ENCODE data around the gene ANO2.

Gene ANO2

DNA sequence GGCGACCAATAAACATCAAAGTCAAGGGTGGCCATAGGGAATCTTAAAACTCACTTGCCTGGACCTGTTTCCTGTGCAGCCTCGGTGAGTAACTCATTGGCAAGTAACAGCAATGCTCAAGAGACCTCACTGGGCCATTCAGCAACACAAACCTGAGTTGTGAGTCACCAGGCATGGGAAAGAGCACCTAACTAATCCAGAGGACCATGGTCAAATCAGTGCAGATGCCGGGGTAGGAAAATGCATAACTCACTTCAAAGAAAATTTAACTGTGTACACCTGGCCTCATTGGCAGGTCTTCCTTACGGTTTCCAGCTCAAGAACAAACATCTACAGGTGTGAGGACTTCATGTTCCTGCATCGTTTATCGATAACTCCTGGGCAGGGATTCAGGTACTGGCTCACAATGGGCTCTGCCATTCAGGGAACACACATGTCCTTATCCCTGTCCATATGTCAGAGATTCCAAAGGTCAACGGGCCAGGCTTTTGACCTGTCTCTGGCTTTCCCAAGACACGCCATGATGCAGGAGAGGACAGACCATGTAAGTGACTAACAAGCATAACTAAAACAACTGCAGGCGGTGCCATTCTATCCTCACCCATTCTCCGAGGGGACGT is 211.8 kb downstream of the ANO2 start:
- Histone ChIP-seq H3K79me2 (ENCODE audit: control insufficient read depth, low read length) (no peaks in the 10 kb centered on the region), H3F3A (ENCODE audit: control insufficient read depth, insufficient read depth) (no peaks in the 10 kb centered on the region), H3K36me3 (ENCODE audit: control insufficient read depth, low read length) (no peaks in the 10 kb centered on the region), H3K9me2 (replicated peaks; ENCODE audit: control insufficient read depth, low read length) (no peaks in the 10 kb centered on the region), H3K4me2 (ENCODE audit: low read length) (no peak overlapping the region), H4K20me1 (ENCODE audit: control insufficient read depth, insufficient read depth, low read depth, low read length) (no peaks in the 10 kb centered on the region), H3K27ac (ENCODE audit: low read depth, low read length) (no peak overlapping the region), H3K27me3 (ENCODE audit: control insufficient read depth, low read length) (no peaks in the 10 kb centered on the region), H3K4me1 (ENCODE audit: control insufficient read depth, low read length) (no peaks in the 10 kb centered on the region), H3K4me3 (ENCODE audit: low read length) (no peak overlapping the region), H3K9me3 (ENCODE audit: control insufficient read depth, insufficient read depth, low read length) (no peaks in the 10 kb centered on the region)
- TF ChIP-seq, protein P1, sequence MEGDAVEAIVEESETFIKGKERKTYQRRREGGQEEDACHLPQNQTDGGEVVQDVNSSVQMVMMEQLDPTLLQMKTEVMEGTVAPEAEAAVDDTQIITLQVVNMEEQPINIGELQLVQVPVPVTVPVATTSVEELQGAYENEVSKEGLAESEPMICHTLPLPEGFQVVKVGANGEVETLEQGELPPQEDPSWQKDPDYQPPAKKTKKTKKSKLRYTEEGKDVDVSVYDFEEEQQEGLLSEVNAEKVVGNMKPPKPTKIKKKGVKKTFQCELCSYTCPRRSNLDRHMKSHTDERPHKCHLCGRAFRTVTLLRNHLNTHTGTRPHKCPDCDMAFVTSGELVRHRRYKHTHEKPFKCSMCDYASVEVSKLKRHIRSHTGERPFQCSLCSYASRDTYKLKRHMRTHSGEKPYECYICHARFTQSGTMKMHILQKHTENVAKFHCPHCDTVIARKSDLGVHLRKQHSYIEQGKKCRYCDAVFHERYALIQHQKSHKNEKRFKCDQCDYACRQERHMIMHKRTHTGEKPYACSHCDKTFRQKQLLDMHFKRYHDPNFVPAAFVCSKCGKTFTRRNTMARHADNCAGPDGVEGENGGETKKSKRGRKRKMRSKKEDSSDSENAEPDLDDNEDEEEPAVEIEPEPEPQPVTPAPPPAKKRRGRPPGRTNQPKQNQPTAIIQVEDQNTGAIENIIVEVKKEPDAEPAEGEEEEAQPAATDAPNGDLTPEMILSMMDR (IDR thresholded peaks at IDR 0.05; ENCODE audit: low read depth, low read length, poor library complexity, severe bottlenecking): no peak
- no peak for TF ChIP-seq EZH2phosphoT487 (IDR thresholded peaks at IDR 0.05; ENCODE audit: borderline replicate concordance, low read length)

DNA sequence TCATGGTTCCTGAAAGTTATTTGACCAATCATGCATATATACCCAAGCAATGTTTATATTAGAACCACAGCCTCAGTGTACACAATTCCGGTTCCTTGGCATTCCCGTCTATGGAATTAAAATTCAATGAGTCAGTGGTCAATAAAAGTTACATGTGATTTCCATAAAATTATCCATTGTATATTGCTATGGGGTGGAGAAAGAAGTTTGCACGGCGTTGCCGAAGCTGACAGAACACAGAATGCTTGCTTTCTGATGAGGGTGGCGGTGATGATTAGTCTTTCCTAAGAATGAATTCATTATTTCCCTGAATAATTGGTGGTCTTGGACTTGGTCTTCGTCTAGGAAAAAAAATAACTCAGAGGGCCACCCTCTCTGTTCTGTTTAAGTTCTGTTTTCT is 214.1 kb downstream of the ANO2 start:
- no peak overlapping the region for H3K4me2 ChIP-seq (ENCODE audit: low read length)
- H3K4me1 ChIP-seq (ENCODE audit: control insufficient read depth, low read length): no peaks in the 10 kb centered on the region
- no peak overlapping the region for H3K27ac ChIP-seq (ENCODE audit: low read depth, low read length)
- no peak overlapping the region for H3K4me3 ChIP-seq (ENCODE audit: low read length)
- no peaks in the 10 kb centered on the region for H4K20me1 ChIP-seq (ENCODE audit: control insufficient read depth, insufficient read depth, low read depth, low read length)
- no peaks in the 10 kb centered on the region for H3K36me3 ChIP-seq (ENCODE audit: control insufficient read depth, low read length)
- H3K9me2 ChIP-seq (replicated peaks; ENCODE audit: control insufficient read depth, low read length): no peaks in the 10 kb centered on the region
- H3F3A ChIP-seq (ENCODE audit: control insufficient read depth, insufficient read depth): no peaks in the 10 kb centered on the region
- no peaks in the 10 kb centered on the region for H3K9me3 ChIP-seq (ENCODE audit: control insufficient read depth, insufficient read depth, low read length)
- H3K27me3 ChIP-seq (ENCODE audit: control insufficient read depth, low read length): no peaks in the 10 kb centered on the region
- TF ChIP-seq, protein P1 (IDR thresholded peaks at IDR 0.05; ENCODE audit: low read depth, low read length, poor library complexity, severe bottlenecking): no peak
- TF ChIP-seq EZH2phosphoT487 (IDR thresholded peaks at IDR 0.05; ENCODE audit: borderline replicate concordance, low read length): no peak
- H3K79me2 ChIP-seq (ENCODE audit: control insufficient read depth, low read length): no peaks in the 10 kb centered on the region

- Histone ChIP-seq H3K9me3 (ENCODE audit: control insufficient read depth, insufficient read depth, low read length) (no peaks in the 10 kb centered on the region), H3K79me2 (ENCODE audit: control insufficient read depth, low read length) (no peaks in the 10 kb centered on the region), H3K27me3 (ENCODE audit: control insufficient read depth, low read length) (peaks cover 10% of the 10 kb centered on the region; the same call in 1 of the 2 replicates), H3K9me2 (replicated peaks; ENCODE audit: control insufficient read depth, low read length) (no peaks in the 10 kb centered on the region), H3F3A (ENCODE audit: control insufficient read depth, insufficient read depth) (no peaks in the 10 kb centered on the region), H4K20me1 (ENCODE audit: control insufficient read depth, insufficient read depth, low read depth, low read length) (no peaks in the 10 kb centered on the region), H3K4me2 (ENCODE audit: low read length) (no peak overlapping the region), H3K27ac (ENCODE audit: low read depth, low read length) (no peak overlapping the region), H3K4me1 (ENCODE audit: control insufficient read depth, low read length) (no peaks in the 10 kb centered on the region), H3K4me3 (ENCODE audit: low read length) (no peak overlapping the region), H3K36me3 (ENCODE audit: control insufficient read depth, low read length) (no peaks in the 10 kb centered on the region)
- TF ChIP-seq, protein P1 (IDR thresholded peaks at IDR 0.05; ENCODE audit: low read depth, low read length, poor library complexity, severe bottlenecking): no peak
- no peak for TF ChIP-seq EZH2phosphoT487 (IDR thresholded peaks at IDR 0.05; ENCODE audit: borderline replicate concordance, low read length)
These were observed 221.3 kb downstream of the ANO2 start for GRCh38 chr12:5723711-5724252.

Measured in DOHH2 (cell line).